Osteoblast (primary cell): ENCODE results near the gene MET. TPM values are rescaled to one million over a fixed set of nuclear protein-coding genes. Genes with fewer than 3 reads are reported as not detected.
A peak's percentile ranks its signal among the peaks of the same experiment; 100 is the strongest.

Source experiments
- DNase-seq: peaks from one replicate; pipeline ENCODE4 v3.0.0; 2011; ENCODE audit warnings: low spot score, mixed read lengths; ENCODE audit not compliant: insufficient read length; ENCODE audit errors: missing footprints
- H2AFZ ChIP-seq: 2 replicates; pipeline ENCODE4 v1.6.0; 2011; ENCODE audit warnings: mild to moderate bottlenecking, low read length
- H3K27ac ChIP-seq: 2 replicates; pipeline ENCODE4 v1.5.1; 2011; ENCODE audit warnings: mild to moderate bottlenecking, low read depth, low read length, moderate library complexity
- H3K27me3 ChIP-seq: 2 replicates; pipeline ENCODE4 v1.6.0; 2012; ENCODE audit warnings: mild to moderate bottlenecking, control low read depth, inconsistent platforms, low read length, moderate library complexity; ENCODE audit not compliant: insufficient read depth
- H3K36me3 ChIP-seq: 2 replicates; pipeline ENCODE4 v1.5.1; 2011; ENCODE audit warnings: mild to moderate bottlenecking, low read length, control low read depth, moderate library complexity; ENCODE audit not compliant: insufficient read depth
- H3K4me1 ChIP-seq: 2 replicates; pipeline ENCODE4 v1.5.1; 2011; ENCODE audit warnings: mild to moderate bottlenecking, low read length, control low read depth, moderate library complexity; ENCODE audit not compliant: insufficient read depth
- H3K4me2 ChIP-seq: 2 replicates; pipeline ENCODE4 v1.6.0; 2011; ENCODE audit warnings: mild to moderate bottlenecking, low read length; ENCODE audit not compliant: insufficient read depth
- H3K4me3 ChIP-seq: fragments of 200-600 bp; sonication (generic); 3 replicates; pipeline ENCODE4 v1.5.1; 2012; ENCODE audit warnings: mild to moderate bottlenecking, low read length, inconsistent platforms; ENCODE audit not compliant: insufficient read depth
- H3K79me2 ChIP-seq: 2 replicates; pipeline ENCODE4 v1.6.0; 2012; ENCODE audit warnings: mild to moderate bottlenecking, low read length, control low read depth, inconsistent platforms; ENCODE audit not compliant: insufficient read depth
- H3K9me3 ChIP-seq: 2 replicates; pipeline ENCODE4 v1.5.1; 2011; ENCODE audit warnings: low read depth, low read length, control low read depth
- H4K20me1 ChIP-seq: 2 replicates; pipeline ENCODE4 v1.6.0; 2012; ENCODE audit warnings: mild to moderate bottlenecking, low read length, control low read depth; ENCODE audit not compliant: insufficient read depth
- total RNA-seq: library from RNA; depleted of rRNA; stranded (reverse); fragments of >200 nt; gene quantifications from 2 replicates; pipeline ENCODE4 v1.2.3, GENCODE V29; 2012
- TF ChIP-seq, protein P1 (sequence below): IDR thresholded peaks from 2 replicates; pipeline ENCODE4 v1.5.1; 2011; ENCODE audit warnings: mild to moderate bottlenecking, low read depth, low read length, moderate library complexity; ENCODE audit errors: extremely low read depth

MET gene
- total RNA-seq, 1 donor: 55.0 TPM

DNA sequence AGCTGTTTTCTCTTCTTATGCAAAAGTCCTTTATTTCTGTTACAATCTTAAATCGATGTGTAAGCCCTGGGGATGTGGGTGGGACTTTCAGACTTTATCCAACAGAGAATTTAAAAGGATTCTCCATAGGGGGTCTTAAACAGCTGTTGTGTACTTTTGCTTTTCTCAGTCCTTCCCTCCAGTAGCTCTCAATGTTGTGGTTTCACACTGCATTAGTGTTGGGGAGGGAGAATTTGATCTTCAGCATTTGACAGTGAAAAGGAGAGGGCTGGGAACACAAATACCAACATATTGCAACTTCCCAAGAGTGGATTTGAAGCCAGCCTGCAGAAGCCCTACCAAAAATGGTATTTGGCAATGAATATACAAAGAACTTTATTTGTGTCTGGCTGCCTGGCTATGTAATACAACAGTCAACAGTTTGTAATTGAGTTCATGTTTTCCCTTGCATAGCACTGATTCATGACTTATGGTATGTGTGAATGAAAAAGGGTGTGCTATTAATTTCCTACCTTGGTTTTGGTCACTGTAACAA, 110.2 kb downstream of the MET start:
- Histone ChIP-seq H3K27me3 (no peaks in the 10 kb centered on the region), H3K4me2 (no peak overlapping the region), H3K79me2 (no peaks in the 10 kb centered on the region), H3K9me3 (no peaks in the 10 kb centered on the region), H3K4me1 (peaks cover 56% of the 10 kb centered on the region), H3K4me3 (no peak overlapping the region), H4K20me1 (no peaks in the 10 kb centered on the region), H3K36me3 (peaks cover 51% of the 10 kb centered on the region), H3K27ac (peak overlapping the region; percentile 16), H2AFZ (no peak overlapping the region)
- TF ChIP-seq, protein P1, sequence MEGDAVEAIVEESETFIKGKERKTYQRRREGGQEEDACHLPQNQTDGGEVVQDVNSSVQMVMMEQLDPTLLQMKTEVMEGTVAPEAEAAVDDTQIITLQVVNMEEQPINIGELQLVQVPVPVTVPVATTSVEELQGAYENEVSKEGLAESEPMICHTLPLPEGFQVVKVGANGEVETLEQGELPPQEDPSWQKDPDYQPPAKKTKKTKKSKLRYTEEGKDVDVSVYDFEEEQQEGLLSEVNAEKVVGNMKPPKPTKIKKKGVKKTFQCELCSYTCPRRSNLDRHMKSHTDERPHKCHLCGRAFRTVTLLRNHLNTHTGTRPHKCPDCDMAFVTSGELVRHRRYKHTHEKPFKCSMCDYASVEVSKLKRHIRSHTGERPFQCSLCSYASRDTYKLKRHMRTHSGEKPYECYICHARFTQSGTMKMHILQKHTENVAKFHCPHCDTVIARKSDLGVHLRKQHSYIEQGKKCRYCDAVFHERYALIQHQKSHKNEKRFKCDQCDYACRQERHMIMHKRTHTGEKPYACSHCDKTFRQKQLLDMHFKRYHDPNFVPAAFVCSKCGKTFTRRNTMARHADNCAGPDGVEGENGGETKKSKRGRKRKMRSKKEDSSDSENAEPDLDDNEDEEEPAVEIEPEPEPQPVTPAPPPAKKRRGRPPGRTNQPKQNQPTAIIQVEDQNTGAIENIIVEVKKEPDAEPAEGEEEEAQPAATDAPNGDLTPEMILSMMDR: no peak
- peak; percentile 32 for DNase-seq

DNA sequence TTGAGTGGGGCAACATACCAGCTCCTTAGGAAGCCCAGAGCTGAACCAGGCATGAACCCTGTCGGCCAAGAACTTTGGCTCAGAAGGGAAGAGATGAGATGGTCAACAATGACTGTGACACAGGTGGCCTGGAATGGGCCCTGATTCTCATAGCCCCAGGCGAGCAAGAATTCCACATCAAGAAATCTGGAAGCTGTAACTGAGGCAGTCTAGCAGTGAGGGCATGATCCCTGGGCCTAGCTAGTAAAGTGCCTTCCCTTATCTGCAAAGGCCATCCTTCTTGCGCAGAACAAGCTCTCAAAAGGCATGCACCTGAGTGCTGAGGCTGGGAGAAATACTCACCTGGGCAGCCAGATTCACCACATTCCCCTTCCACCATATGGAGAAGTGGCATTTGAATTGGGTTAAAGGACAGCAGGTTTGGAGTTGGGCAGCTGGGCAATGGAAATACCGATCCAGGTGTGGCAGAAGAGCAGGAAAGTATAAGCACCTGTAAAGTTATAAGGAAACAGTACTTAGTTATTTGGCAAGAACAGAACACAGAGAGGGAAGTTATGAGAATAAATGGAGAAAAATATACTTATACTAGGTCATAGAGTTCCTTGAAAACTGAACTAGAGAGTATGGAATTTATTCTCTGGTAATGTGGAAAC, 111.8 kb downstream of the MET start:
- H3K4me1 ChIP-seq: peaks cover 40% of the 10 kb centered on the region
- H3K27ac ChIP-seq: no peak overlapping the region
- no peak for DNase-seq
- no peaks in the 10 kb centered on the region for H3K9me3 ChIP-seq
- no peaks in the 10 kb centered on the region for H4K20me1 ChIP-seq
- H3K79me2 ChIP-seq: no peaks in the 10 kb centered on the region
- no peak overlapping the region for H2AFZ ChIP-seq
- H3K4me3 ChIP-seq: no peak overlapping the region
- H3K36me3 ChIP-seq: peaks cover 48% of the 10 kb centered on the region
- TF ChIP-seq, protein P1: no peak
- no peak overlapping the region for H3K4me2 ChIP-seq
- H3K27me3 ChIP-seq: no peaks in the 10 kb centered on the region

DNA sequence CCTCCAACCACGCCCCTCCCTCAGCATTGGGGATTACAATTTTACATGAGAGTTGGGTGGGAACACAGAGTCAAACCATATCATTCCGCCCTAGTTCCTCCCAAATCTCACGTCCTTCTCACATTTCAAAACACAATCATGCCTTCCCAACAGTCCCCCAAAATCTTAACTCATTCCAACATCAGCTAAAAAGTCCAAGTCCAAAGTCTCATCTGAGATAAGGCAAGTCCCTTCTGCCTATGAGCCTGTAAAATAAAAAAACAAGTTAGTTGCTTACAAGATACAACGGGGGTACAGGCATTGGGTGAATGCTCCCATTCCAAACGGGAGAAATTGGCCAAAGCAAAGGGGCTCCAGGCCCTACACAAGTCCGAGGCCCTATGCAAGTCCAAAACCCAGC, 112.7 kb downstream of the MET start:
- Histone ChIP-seq H4K20me1 (no peaks in the 10 kb centered on the region), H3K27ac (no peak overlapping the region), H3K4me3 (no peak overlapping the region), H3K9me3 (no peaks in the 10 kb centered on the region), H3K4me2 (no peak overlapping the region), H3K4me1 (peaks cover 39% of the 10 kb centered on the region), H3K27me3 (no peaks in the 10 kb centered on the region), H2AFZ (no peak overlapping the region), H3K79me2 (no peaks in the 10 kb centered on the region), H3K36me3 (peaks cover 46% of the 10 kb centered on the region)
- no peak for DNase-seq
- TF ChIP-seq, protein P1: no peak

GRCh38 chr7:116785843-116786242, 113.8 kb downstream of the MET start:
- H3K27me3 ChIP-seq: no peaks in the 10 kb centered on the region
- TF ChIP-seq, protein P1: no peak
- H3K4me2 ChIP-seq: no peak overlapping the region
- peaks cover 27% of the 10 kb centered on the region for H3K4me1 ChIP-seq
- no peak overlapping the region for H3K27ac ChIP-seq
- H2AFZ ChIP-seq: no peak overlapping the region
- no peaks in the 10 kb centered on the region for H3K9me3 ChIP-seq
- H3K4me3 ChIP-seq: no peak overlapping the region
- H3K79me2 ChIP-seq: no peaks in the 10 kb centered on the region
- DNase-seq: no peak
- H3K36me3 ChIP-seq: peaks cover 39% of the 10 kb centered on the region
- H4K20me1 ChIP-seq: no peaks in the 10 kb centered on the region
